KMS-11 (cell line): Measurements from ENCODE around the gene CBFA2T3.

Source experiments
- H2AFZ ChIP-seq: fragments of 200-600 bp; sonication (generic); 2 replicates; pipeline ENCODE4 v1.6.1; 2016; ENCODE audit warnings: antibody characterized with exemption, mixed run types, low read depth
- H3K27ac ChIP-seq: fragments of 200-600 bp; sonication (generic); 2 replicates; pipeline ENCODE4 v1.6.1; 2016; ENCODE audit warnings: mild to moderate bottlenecking, mixed run types
- H3K27me3 ChIP-seq: fragments of 200-600 bp; sonication (generic); 2 replicates; pipeline ENCODE4 v1.6.1; 2017; ENCODE audit warnings: mild to moderate bottlenecking, low read depth, mixed run types, moderate library complexity; ENCODE audit not compliant: insufficient read depth
- H3K36me3 ChIP-seq: fragments of 200-600 bp; sonication (generic); 2 replicates; pipeline ENCODE4 v1.6.1; 2017; ENCODE audit warnings: mild to moderate bottlenecking, mixed run types; ENCODE audit not compliant: insufficient read depth
- H3K4me1 ChIP-seq: fragments of 200-600 bp; sonication (generic); 2 replicates; pipeline ENCODE4 v1.6.1; 2016; ENCODE audit warnings: mild to moderate bottlenecking, low read depth, mixed run types; ENCODE audit not compliant: poor library complexity, severe bottlenecking
- H3K4me2 ChIP-seq: fragments of 200-600 bp; sonication (generic); 2 replicates; pipeline ENCODE4 v1.7.0; 2016; ENCODE audit warnings: mild to moderate bottlenecking, mixed run types
- H3K4me3 ChIP-seq: fragments of 200-600 bp; sonication (generic); IDR thresholded peaks from 2 replicates; pipeline ENCODE4 v1.6.1; 2017; ENCODE audit warnings: low read depth, low read length, mixed read lengths; ENCODE audit not compliant: insufficient read depth
- H3K79me2 ChIP-seq: fragments of 200-600 bp; sonication (generic); 2 replicates; pipeline ENCODE4 v1.6.1; 2016; ENCODE audit warnings: low read depth, mixed run types; ENCODE audit not compliant: insufficient read depth
- H3K9ac ChIP-seq: fragments of 200-600 bp; sonication (generic); 2 replicates; pipeline ENCODE4 v1.6.1; 2016; ENCODE audit warnings: mild to moderate bottlenecking, mixed run types
- H4K20me1 ChIP-seq: fragments of 200-600 bp; sonication (generic); 2 replicates; pipeline ENCODE4 v1.6.1; 2016; ENCODE audit warnings: mild to moderate bottlenecking, mixed run types; ENCODE audit not compliant: insufficient read depth
- CTCF ChIP-seq: fragments of 200-600 bp; sonication (generic); conservative IDR thresholded peaks from 2 replicates; pipeline ENCODE4 v1.6.1; 2017; ENCODE audit warnings: low read depth, mild to moderate bottlenecking, antibody characterized with exemption, low read length, moderate library complexity, mixed read lengths

The CBFA2T3 gene

GRCh38 chr16:88969361-88969831 lies 7.6 kb downstream of the CBFA2T3 start:
- Histone ChIP-seq H3K36me3 (no peaks in the 10 kb centered on the region), H3K4me2 (peak overlapping the region; percentile 100), H4K20me1 (no peaks in the 10 kb centered on the region), H3K27me3 (peaks cover 24% of the 10 kb centered on the region), H3K4me3 (no peak overlapping the region), H3K27ac (peak overlapping the region; percentile 35; the same call in 1 of the 2 replicates), H3K79me2 (no peaks in the 10 kb centered on the region), H3K4me1 (peaks cover 71% of the 10 kb centered on the region), H3K9ac (no peak overlapping the region), H2AFZ (peak overlapping the region; percentile 51; the same call in 1 of the 2 replicates)
- TF ChIP-seq CTCF = no peak

GRCh38 chr16:88968589-88969280 lies 8.3 kb downstream of the CBFA2T3 start:
- H2AFZ ChIP-seq = peak overlapping the region; percentile 51; the same call in 1 of the 2 replicates
- peak overlapping the region; percentile 35; the same call in 1 of the 2 replicates for H3K27ac ChIP-seq
- H3K79me2 ChIP-seq = no peaks in the 10 kb centered on the region
- no peak overlapping the region for H3K4me3 ChIP-seq
- H3K4me1 ChIP-seq = peaks cover 71% of the 10 kb centered on the region
- H3K36me3 ChIP-seq = no peaks in the 10 kb centered on the region
- H4K20me1 ChIP-seq = no peaks in the 10 kb centered on the region
- H3K27me3 ChIP-seq = peaks cover 26% of the 10 kb centered on the region
- peak overlapping the region; percentile 27; the same call in 1 of the 2 replicates for H3K9ac ChIP-seq
- peak overlapping the region; percentile 100 for H3K4me2 ChIP-seq
- no peak for TF ChIP-seq CTCF

GRCh38 chr16:88967830-88968588 lies 9.0 kb downstream of the CBFA2T3 start:
- peaks cover 71% of the 10 kb centered on the region for H3K4me1 ChIP-seq

More at GRCh38 chr16:88967830-88968588, 9.0 kb downstream of the CBFA2T3 start:
- H3K27ac ChIP-seq = peak overlapping the region; percentile 35; the same call in 1 of the 2 replicates
- no peaks in the 10 kb centered on the region for H3K36me3 ChIP-seq
- no peak for TF ChIP-seq CTCF
- H3K4me3 ChIP-seq = no peak overlapping the region
- H3K79me2 ChIP-seq = no peaks in the 10 kb centered on the region
- no peaks in the 10 kb centered on the region for H4K20me1 ChIP-seq
- peak overlapping the region; percentile 51 for H2AFZ ChIP-seq
- peaks cover 22% of the 10 kb centered on the region for H3K27me3 ChIP-seq
- peak overlapping the region; percentile 100 for H3K4me2 ChIP-seq
- peak overlapping the region; percentile 27; the same call in 1 of the 2 replicates for H3K9ac ChIP-seq
